Gastrocnemius medialis (tissue), 4 donors: Measurements from ENCODE around the gene PSPH. TPM values are rescaled to one million over a fixed set of nuclear protein-coding genes. Genes with fewer than 3 reads are reported as not detected.

ENCODE experiments used
- total RNA-seq, 4 donors: library from RNA; depleted of rRNA; stranded (reverse); fragments of >200 nt; gene quantifications; one replicate each; pipeline versions ENCODE4 v1.1.0 to v1.2.3, GENCODE V29; 2016

PSPH gene
- total RNA-seq, 4 donors from 2014 or later, result 2.1 to 4.7 (median 3.9) TPM

Other genes with a start within 250 kb of the PSPH start
- gene SEPTIN14, start 188.7 kb downstream of the PSPH start, total RNA-seq, result not detected
- 1 to 10 TPM in 3 of 4 donors, under 1 TPM in 1; 0.61 to 4.2 (median 1.5) TPM for gene ZNF713, start 164.0 kb downstream of the PSPH start, total RNA-seq
- 10 to 100 TPM; 14.0 to 38.3 (median 22.0) TPM for gene MRPS17, start 99.6 kb downstream of the PSPH start, total RNA-seq
- 100 to 1,000 TPM; 234 to 382 (median 354) TPM for gene NIPSNAP2, start 86.9 kb downstream of the PSPH start, total RNA-seq
- 100 to 1,000 TPM in 3 of 4 donors, 10 to 100 TPM in 1; 95.9 to 158 (median 114) TPM for gene CCT6A, start 321 bp upstream of the PSPH start, total RNA-seq
- 10 to 100 TPM; 29.8 to 32.0 (median 31.1) TPM for gene SUMF2, start 12.8 kb upstream of the PSPH start, total RNA-seq
- 100 to 1,000 TPM in 1 of 4 donors, 10 to 100 TPM in 3; 30.1 to 211 (median 57.2) TPM for gene PHKG1, start 41.5 kb upstream of the PSPH start, total RNA-seq
- 100 to 1,000 TPM; 540 to 822 (median 655) TPM for gene CHCHD2, start 55.0 kb upstream of the PSPH start, total RNA-seq
- not detected for gene NUPR2, start 65.0 kb upstream of the PSPH start, total RNA-seq